Lower lobe of right lung (tissue), 2 donors: Measurements from ENCODE around the gene KRT74. TPM values are rescaled to one million over a fixed set of nuclear protein-coding genes. Genes with fewer than 3 reads are reported as not detected.

Source experiments
- ATAC-seq, 2 donors: fragments of 200-7000 bp; cut with Tn5 transposase; one replicate each; pipeline ENCODE4 v1.9.1; 2020 to 2022; ENCODE audit warnings: mild to moderate bottlenecking in 2 of 2, moderate library complexity in 2 of 2
- DNase-seq: peaks from one replicate; pipeline ENCODE4 v3.0.0-alpha.2; 2020
- H3K27ac ChIP-seq: fragments of 200-600 bp; one replicate; pipeline ENCODE4 v1.8.0; 2022
- H3K27me3 ChIP-seq: fragments of 200-600 bp; one replicate; pipeline ENCODE4 v1.8.0; 2022; ENCODE audit warnings: low read depth
- H3K36me3 ChIP-seq: fragments of 200-600 bp; one replicate; pipeline ENCODE4 v1.8.0; 2022; ENCODE audit warnings: mild to moderate bottlenecking
- H3K4me1 ChIP-seq: fragments of 200-600 bp; one replicate; pipeline ENCODE4 v1.8.0; 2022
- H3K4me3 ChIP-seq: fragments of 200-600 bp; one replicate; pipeline ENCODE4 v1.8.0; 2022; ENCODE audit warnings: mild to moderate bottlenecking
- H3K9me3 ChIP-seq: fragments of 200-600 bp; one replicate; pipeline ENCODE4 v1.8.0; 2022
- intact Hi-C: fragments of 100-400 bp; cut with DNase I; formaldehyde crosslinking; loops from one replicate; pipeline ENCODE4 v1.11.0; 2022
- total RNA-seq: library from RNA; stranded (reverse); fragmentation: NEBNext Ultra II Directional; extraction: Animal tissue kit (Norgen Biotek cat#: 25700); gene quantifications from one replicate; pipeline ENCODE4 v1.2.1, GENCODE V29; 2021
- TF ChIP-seq, protein P1 (sequence below): fragments of 200-600 bp; IDR thresholded peaks from one replicate; pipeline ENCODE4 v1.8.0; 2022; ENCODE audit warnings: antibody characterized with exemption, mild to moderate bottlenecking
- donor health status: DM: no; HTN: yes; CAD: no; lungs with severe emphysema.

KRT74 gene
- total RNA-seq, 1 donor from 2014 or later: not detected

GRCh38 chr12:52575948-52576347 is 2.3 kb upstream of the KRT74 start:
- Histone ChIP-seq H3K27ac (no peak overlapping the region), H3K9me3 (no peaks in the 10 kb centered on the region), H3K27me3 (peaks cover 30% of the 10 kb centered on the region), H3K36me3 (no peaks in the 10 kb centered on the region), H3K4me3 (no peak overlapping the region), H3K4me1 (no peaks in the 10 kb centered on the region)
- no peak for ATAC-seq
- TF ChIP-seq, protein P1, sequence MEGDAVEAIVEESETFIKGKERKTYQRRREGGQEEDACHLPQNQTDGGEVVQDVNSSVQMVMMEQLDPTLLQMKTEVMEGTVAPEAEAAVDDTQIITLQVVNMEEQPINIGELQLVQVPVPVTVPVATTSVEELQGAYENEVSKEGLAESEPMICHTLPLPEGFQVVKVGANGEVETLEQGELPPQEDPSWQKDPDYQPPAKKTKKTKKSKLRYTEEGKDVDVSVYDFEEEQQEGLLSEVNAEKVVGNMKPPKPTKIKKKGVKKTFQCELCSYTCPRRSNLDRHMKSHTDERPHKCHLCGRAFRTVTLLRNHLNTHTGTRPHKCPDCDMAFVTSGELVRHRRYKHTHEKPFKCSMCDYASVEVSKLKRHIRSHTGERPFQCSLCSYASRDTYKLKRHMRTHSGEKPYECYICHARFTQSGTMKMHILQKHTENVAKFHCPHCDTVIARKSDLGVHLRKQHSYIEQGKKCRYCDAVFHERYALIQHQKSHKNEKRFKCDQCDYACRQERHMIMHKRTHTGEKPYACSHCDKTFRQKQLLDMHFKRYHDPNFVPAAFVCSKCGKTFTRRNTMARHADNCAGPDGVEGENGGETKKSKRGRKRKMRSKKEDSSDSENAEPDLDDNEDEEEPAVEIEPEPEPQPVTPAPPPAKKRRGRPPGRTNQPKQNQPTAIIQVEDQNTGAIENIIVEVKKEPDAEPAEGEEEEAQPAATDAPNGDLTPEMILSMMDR: no peak
- intact Hi-C loops: no loop called here
- no peak for DNase-seq

GRCh38 chr12:52575256-52575655 is 1.6 kb upstream of the KRT74 start:
- Histone ChIP-seq H3K4me1 (no peaks in the 10 kb centered on the region), H3K9me3 (no peaks in the 10 kb centered on the region), H3K4me3 (no peak overlapping the region), H3K27me3 (peaks cover 28% of the 10 kb centered on the region), H3K27ac (no peak overlapping the region), H3K36me3 (no peaks in the 10 kb centered on the region)
- ATAC-seq: no peak
- TF ChIP-seq, protein P1: no peak
- no peak for DNase-seq
- intact Hi-C loops: no loop called here

GRCh38 chr12:52573306-52573705 is 337 bp downstream of the KRT74 start:
- Histone ChIP-seq H3K27me3 (peaks cover 31% of the 10 kb centered on the region), H3K9me3 (no peaks in the 10 kb centered on the region), H3K27ac (no peak overlapping the region), H3K36me3 (no peaks in the 10 kb centered on the region), H3K4me3 (no peak overlapping the region), H3K4me1 (no peaks in the 10 kb centered on the region)
- ATAC-seq (no peak), DNase-seq (no peak)
- TF ChIP-seq, protein P1: no peak
- intact Hi-C loops: no loop called here

GRCh38 chr12:52570511-52570910 is 3.1 kb downstream of the KRT74 start:
- intact Hi-C loops: no loop called here
- Histone ChIP-seq H3K4me1 (no peaks in the 10 kb centered on the region), H3K4me3 (no peak overlapping the region), H3K36me3 (no peaks in the 10 kb centered on the region), H3K27me3 (peaks cover 51% of the 10 kb centered on the region), H3K27ac (no peak overlapping the region), H3K9me3 (no peaks in the 10 kb centered on the region)
- DNase-seq: no peak
- TF ChIP-seq, protein P1: no peak
- no peak for ATAC-seq

DNA sequence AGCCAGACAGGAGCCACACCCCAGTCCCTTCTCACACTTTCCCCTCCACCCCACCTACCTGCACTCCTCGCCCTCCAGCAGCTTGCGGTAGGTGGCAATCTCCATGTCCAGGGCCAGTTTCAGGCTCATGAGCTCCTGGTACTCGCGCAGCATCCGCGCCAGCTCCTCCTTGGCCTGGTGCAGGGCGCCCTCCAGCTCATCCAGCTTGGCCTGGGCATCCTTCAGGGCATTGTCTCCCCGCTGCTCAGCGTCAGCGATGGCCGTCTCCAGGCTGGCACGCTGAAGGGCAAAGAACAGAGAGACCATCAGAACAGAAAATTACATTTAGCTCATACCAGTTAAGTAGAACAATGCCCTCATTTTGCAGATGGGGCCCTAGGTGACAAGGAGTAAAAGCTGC is 5.5 kb downstream of the KRT74 start:
- no peak overlapping the region for H3K27ac ChIP-seq
- no peak overlapping the region for H3K4me3 ChIP-seq
- no peaks in the 10 kb centered on the region for H3K4me1 ChIP-seq
- TF ChIP-seq, protein P1: no peak
- DNase-seq (no peak), ATAC-seq (no peak)
- H3K27me3 ChIP-seq: peaks cover 57% of the 10 kb centered on the region
- no peaks in the 10 kb centered on the region for H3K36me3 ChIP-seq
- H3K9me3 ChIP-seq: no peaks in the 10 kb centered on the region
- intact Hi-C loops: no loop called here

- Histone ChIP-seq H3K27ac (no peak overlapping the region), H3K4me3 (no peak overlapping the region), H3K36me3 (no peaks in the 10 kb centered on the region), H3K9me3 (no peaks in the 10 kb centered on the region), H3K4me1 (no peaks in the 10 kb centered on the region), H3K27me3 (peaks cover 53% of the 10 kb centered on the region)
- TF ChIP-seq, protein P1: no peak
- DNase-seq (no peak), ATAC-seq (peak; percentile 47 to 55)
- intact Hi-C loops: no loop called here
Observed at GRCh38 chr12:52566847-52567291, 6.8 kb downstream of the KRT74 start.
